ENCODE data around the gene ZMYND19. TPM values are rescaled to one million over a fixed set of nuclear protein-coding genes. Genes with fewer than 3 reads are reported as not detected.

The ZMYND19 gene

Small RNA genes within 50 kb of the gene (small RNA-seq; reads per million reads assigned to genes)
- gene RF00017 (ENCODE audit: low read depth) = not detected
